DND-41 (cell line): ENCODE measurements around the gene LHX5.
A peak's percentile ranks its signal among the peaks of the same experiment; 100 is the strongest.

Experiments used
- ATAC-seq: fragments of 200-7000 bp; cut with Tn5 transposase; 3 replicates; pipeline ENCODE4 v1.9.1; 2021; ENCODE audit warnings: low read depth; ENCODE audit not compliant: insufficient read depth
- DNase-seq: peaks from one replicate; pipeline ENCODE4 v3.0.0-alpha.2; 2020
- H2AFZ ChIP-seq: 2 replicates; pipeline ENCODE4 v1.6.0; 2012; ENCODE audit warnings: low read depth, low read length
- H3K27ac ChIP-seq: 2 replicates; pipeline ENCODE4 v1.5.1; 2012; ENCODE audit warnings: low read length, inconsistent platforms
- H3K27me3 ChIP-seq: fragments of 200-600 bp; sonication (generic); 2 replicates; pipeline ENCODE4 v1.6.0; 2012; ENCODE audit warnings: low read length, mild to moderate bottlenecking, inconsistent platforms; ENCODE audit not compliant: insufficient read depth, poor library complexity
- H3K36me3 ChIP-seq: 2 replicates; pipeline ENCODE4 v1.5.1; 2012; ENCODE audit warnings: low read length, inconsistent platforms; ENCODE audit not compliant: insufficient read depth
- H3K4me1 ChIP-seq: 2 replicates; pipeline ENCODE4 v1.5.1; 2012; ENCODE audit warnings: mild to moderate bottlenecking, low read length; ENCODE audit not compliant: insufficient read depth
- H3K4me2 ChIP-seq: 2 replicates; pipeline ENCODE4 v1.6.0; 2012; ENCODE audit warnings: mild to moderate bottlenecking, moderate library complexity, low read length, inconsistent platforms; ENCODE audit not compliant: insufficient read depth
- H3K4me3 ChIP-seq, 2 experiments: fragments of 200-600 bp in 1 of 2; shearing (Covaris generic) in 1 of 2; 2 replicates each; pipeline ENCODE4 v1.5.1; 2012 to 2016; ENCODE audit warnings: inconsistent platforms in 2 of 2, low read length in 2 of 2, mild to moderate bottlenecking in 2 of 2, low read depth in 1 of 2, moderate library complexity in 1 of 2
- H3K79me2 ChIP-seq: 2 replicates; pipeline ENCODE4 v1.6.0; 2012; ENCODE audit warnings: low read length, inconsistent platforms; ENCODE audit not compliant: insufficient read depth
- H3K9ac ChIP-seq: 2 replicates; pipeline ENCODE4 v1.6.0; 2012; ENCODE audit warnings: low read depth, mild to moderate bottlenecking, inconsistent platforms, low read length, moderate library complexity
- H3K9me3 ChIP-seq: 2 replicates; pipeline ENCODE4 v1.5.1; 2012; ENCODE audit warnings: low read length, moderate library complexity, mild to moderate bottlenecking, inconsistent platforms; ENCODE audit not compliant: insufficient read depth, severe bottlenecking
- H4K20me1 ChIP-seq: 2 replicates; pipeline ENCODE4 v1.6.0; 2012; ENCODE audit warnings: low read length; ENCODE audit not compliant: insufficient read depth
- EZH2 ChIP-seq: IDR thresholded peaks from 3 replicates; pipeline ENCODE4 v1.6.1; 2012; ENCODE audit warnings: borderline replicate concordance, low read depth, mild to moderate bottlenecking, moderate library complexity, low read length, inconsistent platforms; ENCODE audit not compliant: severe bottlenecking
- TF ChIP-seq, protein P1 (sequence below): IDR thresholded peaks from 2 replicates; pipeline ENCODE4 v1.5.1; 2012; ENCODE audit warnings: borderline replicate concordance, low read length, moderate library complexity, mild to moderate bottlenecking; ENCODE audit not compliant: poor library complexity, severe bottlenecking; ENCODE audit errors: extremely low read depth

The LHX5 gene

GRCh38 chr12:113463746-113464451 is 7.8 kb downstream of the LHX5 start:
- Histone ChIP-seq H3K9ac (no peak overlapping the region), H3K36me3 (no peaks in the 10 kb centered on the region), H2AFZ (no peak overlapping the region), H3K4me2 (no peak overlapping the region), H3K9me3 (no peaks in the 10 kb centered on the region), H3K27me3 (no peaks in the 10 kb centered on the region), H4K20me1 (no peaks in the 10 kb centered on the region), H3K4me1 (no peaks in the 10 kb centered on the region), H3K4me3 (no peak overlapping the region), H3K27ac (no peak overlapping the region), H3K79me2 (no peaks in the 10 kb centered on the region)
- DNase-seq (no peak), ATAC-seq (no peak)
- TF ChIP-seq EZH2 = no peak
- TF ChIP-seq, protein P1, sequence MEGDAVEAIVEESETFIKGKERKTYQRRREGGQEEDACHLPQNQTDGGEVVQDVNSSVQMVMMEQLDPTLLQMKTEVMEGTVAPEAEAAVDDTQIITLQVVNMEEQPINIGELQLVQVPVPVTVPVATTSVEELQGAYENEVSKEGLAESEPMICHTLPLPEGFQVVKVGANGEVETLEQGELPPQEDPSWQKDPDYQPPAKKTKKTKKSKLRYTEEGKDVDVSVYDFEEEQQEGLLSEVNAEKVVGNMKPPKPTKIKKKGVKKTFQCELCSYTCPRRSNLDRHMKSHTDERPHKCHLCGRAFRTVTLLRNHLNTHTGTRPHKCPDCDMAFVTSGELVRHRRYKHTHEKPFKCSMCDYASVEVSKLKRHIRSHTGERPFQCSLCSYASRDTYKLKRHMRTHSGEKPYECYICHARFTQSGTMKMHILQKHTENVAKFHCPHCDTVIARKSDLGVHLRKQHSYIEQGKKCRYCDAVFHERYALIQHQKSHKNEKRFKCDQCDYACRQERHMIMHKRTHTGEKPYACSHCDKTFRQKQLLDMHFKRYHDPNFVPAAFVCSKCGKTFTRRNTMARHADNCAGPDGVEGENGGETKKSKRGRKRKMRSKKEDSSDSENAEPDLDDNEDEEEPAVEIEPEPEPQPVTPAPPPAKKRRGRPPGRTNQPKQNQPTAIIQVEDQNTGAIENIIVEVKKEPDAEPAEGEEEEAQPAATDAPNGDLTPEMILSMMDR = no peak

- H2AFZ ChIP-seq = no peak overlapping the region
- no peaks in the 10 kb centered on the region for H3K9me3 ChIP-seq
- H4K20me1 ChIP-seq = no peaks in the 10 kb centered on the region
- no peaks in the 10 kb centered on the region for H3K4me1 ChIP-seq
- H3K9ac ChIP-seq = no peak overlapping the region
- no peak overlapping the region for H3K4me2 ChIP-seq
- no peak for ATAC-seq
- no peak overlapping the region for H3K27ac ChIP-seq
- H3K36me3 ChIP-seq = no peaks in the 10 kb centered on the region
- no peak overlapping the region for H3K4me3 ChIP-seq
- H3K79me2 ChIP-seq = no peaks in the 10 kb centered on the region
- DNase-seq = no peak
- H3K27me3 ChIP-seq = no peaks in the 10 kb centered on the region
- no peak for TF ChIP-seq EZH2
- TF ChIP-seq, protein P1 = no peak
Observed at GRCh38 chr12:113462998-113463745, 8.5 kb downstream of the LHX5 start.

DNA sequence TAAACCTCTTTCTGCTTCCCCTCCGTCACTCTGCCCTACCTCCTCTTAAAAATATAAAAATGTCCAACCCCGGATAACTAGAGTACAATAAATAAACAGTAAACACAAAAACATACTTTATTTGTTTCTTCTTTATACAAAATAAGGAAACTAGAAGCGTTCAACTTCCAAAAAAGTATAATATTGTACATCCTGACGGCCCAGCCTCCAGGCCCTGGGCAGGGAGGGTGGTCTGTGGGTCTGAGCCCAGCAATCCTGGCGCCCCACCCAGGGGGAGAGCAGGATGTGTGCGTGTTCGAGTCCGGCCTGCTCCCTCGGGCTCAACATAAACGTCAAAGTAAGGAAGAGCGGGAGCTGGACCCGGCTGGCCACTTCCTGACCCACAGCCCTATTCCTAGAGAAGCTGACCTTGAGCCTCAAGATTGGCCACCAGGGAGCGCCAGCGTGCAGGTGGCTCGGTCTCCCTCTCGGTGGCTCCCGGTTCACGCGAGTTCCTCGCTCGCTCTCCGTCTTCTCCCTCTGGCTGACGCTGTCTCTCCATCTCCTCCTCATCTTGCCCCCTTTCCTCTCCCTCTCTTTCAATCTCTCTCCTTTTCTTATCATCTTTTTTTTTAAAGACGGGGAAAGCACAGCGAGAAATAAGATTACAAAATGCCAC is 9.4 kb downstream of the LHX5 start:
- Histone ChIP-seq H3K9me3 (no peaks in the 10 kb centered on the region), H3K27ac (no peak overlapping the region), H3K27me3 (no peaks in the 10 kb centered on the region), H3K4me1 (no peaks in the 10 kb centered on the region), H3K9ac (no peak overlapping the region), H3K4me3 (no peak overlapping the region), H4K20me1 (no peaks in the 10 kb centered on the region), H3K4me2 (no peak overlapping the region), H3K79me2 (no peaks in the 10 kb centered on the region), H3K36me3 (no peaks in the 10 kb centered on the region), H2AFZ (no peak overlapping the region)
- DNase-seq (peak; percentile 49), ATAC-seq (peak; percentile 63; the same call in 2 of the 3 replicates)
- TF ChIP-seq, protein P1 = peak; percentile 76
- no peak for TF ChIP-seq EZH2
